Smooth muscle cell of the brain vasculature (primary cell): Measurements from ENCODE around the gene SMIM35.

Experiments used
- DNase-seq: peaks from one replicate; pipeline ENCODE4 v3.0.0-alpha.2; 2012; ENCODE audit warnings: low read depth, low spot score

SMIM35 gene

GRCh38 chr11:118086913-118087768 lies at the start of gene SMIM35:
SMIM35 (minus strand) TSS chr11:118086963; CDS start chr11:118086757, 206 bp downstream.
- DNase-seq: no peak

- DNase-seq: no peak
Observed at GRCh38 chr11:118136341-118136740, 49.6 kb upstream of the SMIM35 start.

GRCh38 chr11:118135796-118136165 lies 49.0 kb upstream of the SMIM35 start:
- DNase-seq: no peak

- no peak for DNase-seq
Observed at GRCh38 chr11:118135051-118135795, 48.5 kb upstream of the SMIM35 start.

- DNase-seq: no peak
Observed at GRCh38 chr11:118133816-118134215, 47.1 kb upstream of the SMIM35 start.

GRCh38 chr11:118132385-118133151 lies 45.8 kb upstream of the SMIM35 start:
- no peak for DNase-seq

- DNase-seq: no peak
Observed at GRCh38 chr11:118129471-118130172, 42.9 kb upstream of the SMIM35 start.

- no peak for DNase-seq
Observed at GRCh38 chr11:118128721-118129470, 42.1 kb upstream of the SMIM35 start.

GRCh38 chr11:118128310-118128709 lies 41.5 kb upstream of the SMIM35 start:
- DNase-seq: no peak

GRCh38 chr11:118126082-118126838 lies 39.5 kb upstream of the SMIM35 start:
- no peak for DNase-seq

GRCh38 chr11:118124929-118125535 lies 38.3 kb upstream of the SMIM35 start:
- no peak for DNase-seq

GRCh38 chr11:118120793-118121192 lies 34.0 kb upstream of the SMIM35 start:
- DNase-seq: no peak

GRCh38 chr11:118117790-118118601 lies 31.2 kb upstream of the SMIM35 start:
- no peak for DNase-seq

GRCh38 chr11:118115048-118115447 lies 28.3 kb upstream of the SMIM35 start:
- DNase-seq: no peak

- DNase-seq: no peak
Observed at GRCh38 chr11:118114266-118114665, 27.5 kb upstream of the SMIM35 start.

- DNase-seq: no peak
Observed at GRCh38 chr11:118112711-118113430, 26.1 kb upstream of the SMIM35 start.

GRCh38 chr11:118111744-118112035 lies 24.9 kb upstream of the SMIM35 start:
- DNase-seq: no peak

GRCh38 chr11:118111019-118111743 lies 24.4 kb upstream of the SMIM35 start:
- no peak for DNase-seq
